ENCODE measurements around the gene ATP6V0D1.

The ATP6V0D1 gene

GRCh38 chr16:67445441-67445912, 35.5 kb downstream of the ATP6V0D1 start:
- DNase-seq: no peak

DNA sequence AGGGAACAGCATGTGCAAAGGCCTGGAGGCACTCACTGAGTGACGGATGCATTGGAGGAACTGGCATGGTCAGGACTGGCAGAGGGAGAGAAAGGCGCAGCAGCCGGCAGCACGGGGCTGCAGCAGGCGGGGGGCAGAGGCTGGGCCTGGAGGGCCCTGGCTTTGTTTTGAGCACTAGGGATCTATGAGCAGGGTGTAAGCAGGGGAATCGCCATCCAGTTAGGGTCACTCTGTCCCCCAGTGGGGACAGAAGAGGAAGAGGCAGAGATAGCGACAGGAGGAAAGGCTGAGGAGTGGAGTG, 35.9 kb downstream of the ATP6V0D1 start:
- DNase-seq: no peak

DNA sequence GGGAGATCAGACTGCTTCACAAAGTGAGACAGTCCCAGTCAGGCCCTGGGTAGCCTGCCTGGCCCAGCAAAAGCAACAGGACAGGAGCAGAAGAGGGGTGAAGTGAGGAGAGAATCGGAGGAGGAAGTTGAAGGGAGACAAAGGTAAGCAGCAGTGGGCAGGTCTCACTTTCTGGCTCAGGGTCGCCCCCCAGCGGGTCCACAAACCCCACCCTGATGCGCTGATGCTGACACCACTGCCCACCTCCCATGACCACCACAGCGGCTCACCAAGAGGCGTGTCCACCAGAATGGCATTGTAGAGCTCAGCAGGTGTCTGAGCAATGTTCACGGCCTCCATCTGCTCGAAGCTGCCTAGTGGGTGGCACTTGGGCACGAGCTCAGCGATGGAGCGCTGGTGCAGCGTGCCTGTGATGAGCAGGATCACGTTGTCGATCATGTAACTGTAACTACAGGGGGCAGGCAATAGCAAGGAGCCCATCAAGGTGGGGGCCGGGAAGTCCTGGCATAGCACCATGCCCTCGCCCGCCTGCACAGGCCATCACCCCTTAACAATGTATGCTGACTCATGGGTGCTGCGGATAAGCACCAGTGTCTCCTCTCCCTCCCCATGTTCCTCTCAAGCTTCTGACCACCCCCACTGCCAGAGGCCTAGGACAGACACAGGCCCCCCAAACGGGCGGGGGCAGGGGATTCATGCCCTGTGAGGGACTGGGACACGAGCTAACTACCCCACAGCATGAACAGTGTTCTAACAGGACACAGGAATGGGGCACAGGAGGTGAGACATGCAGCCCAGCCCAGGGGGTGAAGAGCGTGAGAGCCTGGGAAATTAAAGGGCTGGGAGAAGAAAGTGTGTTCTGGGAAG, 36.5 kb downstream of the ATP6V0D1 start:
- DNase-seq: no peak

GRCh38 chr16:67443265-67443664, 37.7 kb downstream of the ATP6V0D1 start:
- DNase-seq: no peak

- no peak for DNase-seq
Observed at GRCh38 chr16:67442581-67443255, 38.2 kb downstream of the ATP6V0D1 start.

GRCh38 chr16:67441907-67442306, 39.0 kb downstream of the ATP6V0D1 start:
- no peak for DNase-seq

GRCh38 chr16:67441271-67441753, 39.6 kb downstream of the ATP6V0D1 start:
- DNase-seq: no peak

GRCh38 chr16:67438824-67439393, 42.0 kb downstream of the ATP6V0D1 start:
- no peak for DNase-seq

DNA sequence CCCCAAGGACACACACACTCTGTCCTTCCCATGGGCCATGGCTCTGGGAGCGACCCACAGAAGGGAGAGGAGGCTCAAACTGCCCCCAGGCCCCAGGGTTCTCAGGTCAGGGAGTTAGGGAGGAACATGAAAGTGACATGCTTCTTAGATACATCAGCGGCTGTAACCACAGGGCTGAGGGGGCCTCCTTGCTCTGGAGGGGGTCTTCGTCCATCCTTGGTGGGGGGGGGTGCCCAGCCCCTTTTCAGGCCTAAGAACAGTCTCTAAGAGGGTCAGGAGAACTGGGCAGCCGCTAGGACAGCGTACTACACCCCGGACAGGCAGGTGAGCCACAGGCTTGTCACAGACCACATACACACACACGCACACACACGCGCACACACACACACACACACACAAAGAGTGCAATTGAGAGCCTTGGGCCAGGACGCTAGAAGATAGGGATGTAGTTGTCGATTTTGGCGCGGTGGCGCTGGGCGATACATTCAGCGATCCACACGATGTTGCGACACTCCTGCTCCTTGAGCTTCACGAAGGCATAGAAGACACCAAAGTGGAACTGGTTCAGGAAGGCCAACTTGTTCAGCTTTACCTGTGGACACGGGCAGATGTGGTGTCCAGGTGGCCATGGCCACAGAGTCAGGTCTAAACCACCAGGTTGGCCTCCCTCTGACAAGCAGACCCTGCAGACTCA, 42.7 kb downstream of the ATP6V0D1 start:
- DNase-seq: no peak

DNA sequence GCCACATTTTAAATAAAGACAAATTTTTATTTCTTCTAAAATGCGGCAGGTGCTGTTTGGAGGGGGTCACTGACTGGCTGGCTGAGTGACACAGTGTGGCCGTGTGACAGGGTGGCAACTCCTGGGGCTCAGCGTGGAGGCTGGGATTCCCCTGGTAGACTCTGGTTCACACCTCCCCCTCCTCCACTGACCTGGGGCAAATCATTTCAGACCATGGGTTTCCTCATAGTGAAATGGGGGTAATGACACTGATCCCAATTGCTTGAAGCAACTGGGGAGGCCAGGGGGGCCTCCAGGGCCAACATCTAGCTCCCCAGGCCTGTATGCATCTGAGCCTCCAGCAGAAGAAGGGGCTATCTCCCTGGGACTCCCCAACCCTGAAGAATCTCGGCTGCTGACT, 43.4 kb downstream of the ATP6V0D1 start:
- DNase-seq: no peak

- DNase-seq: no peak
Observed at GRCh38 chr16:67436640-67437193, 44.2 kb downstream of the ATP6V0D1 start.

DNA sequence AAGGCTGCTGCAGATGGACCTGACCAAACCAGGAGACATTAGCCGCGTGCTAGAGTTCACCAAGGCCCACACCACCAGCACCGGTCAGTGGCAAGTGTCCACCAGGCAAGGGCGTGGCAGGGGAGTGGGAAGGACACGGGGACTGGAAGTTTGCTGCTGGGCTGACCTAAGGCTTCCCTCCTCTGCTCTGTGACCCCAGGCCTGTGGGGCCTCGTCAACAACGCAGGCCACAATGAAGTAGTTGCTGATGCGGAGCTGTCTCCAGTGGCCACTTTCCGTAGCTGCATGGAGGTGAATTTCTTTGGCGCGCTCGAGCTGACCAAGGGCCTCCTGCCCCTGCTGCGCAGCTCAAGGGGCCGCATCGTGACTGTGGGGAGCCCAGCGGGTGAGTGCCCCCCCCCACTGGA, 45.2 kb downstream of the ATP6V0D1 start:
- DNase-seq: no peak

DNA sequence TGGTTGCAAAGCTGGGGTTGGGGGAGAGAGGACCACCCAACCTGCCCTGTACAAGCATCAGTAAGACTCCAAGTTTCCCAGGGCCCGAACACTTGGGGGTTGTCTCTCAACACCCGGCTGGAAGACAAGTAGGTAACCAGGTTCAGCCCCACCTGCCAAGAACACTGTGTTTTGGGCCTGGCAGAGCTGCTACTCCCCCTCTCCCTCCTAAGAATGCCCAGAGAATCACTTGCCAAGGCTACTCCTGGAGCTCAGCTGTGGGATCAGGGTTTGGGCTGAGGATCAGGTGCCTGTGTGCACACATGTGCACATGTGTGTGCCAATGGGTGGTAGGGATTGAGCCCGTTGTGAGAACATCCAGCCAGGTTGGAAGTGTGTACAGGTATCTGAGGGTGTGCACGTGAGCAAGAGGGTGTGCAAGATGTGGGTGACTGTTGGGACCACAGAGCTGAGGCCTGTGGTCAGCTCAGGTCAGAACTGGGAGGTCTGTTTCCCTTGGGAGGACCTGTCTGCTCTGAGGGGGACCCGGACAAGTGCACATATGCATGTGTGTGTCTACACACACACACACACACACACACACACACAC, 47.7 kb downstream of the ATP6V0D1 start:
- no peak for DNase-seq

- no peak for DNase-seq
Observed at GRCh38 chr16:67432506-67432890, 48.5 kb downstream of the ATP6V0D1 start.

GRCh38 chr16:67431775-67432505, 49.0 kb downstream of the ATP6V0D1 start:
- peak; percentile 15 to 50 (median 36) for DNase-seq

DNA sequence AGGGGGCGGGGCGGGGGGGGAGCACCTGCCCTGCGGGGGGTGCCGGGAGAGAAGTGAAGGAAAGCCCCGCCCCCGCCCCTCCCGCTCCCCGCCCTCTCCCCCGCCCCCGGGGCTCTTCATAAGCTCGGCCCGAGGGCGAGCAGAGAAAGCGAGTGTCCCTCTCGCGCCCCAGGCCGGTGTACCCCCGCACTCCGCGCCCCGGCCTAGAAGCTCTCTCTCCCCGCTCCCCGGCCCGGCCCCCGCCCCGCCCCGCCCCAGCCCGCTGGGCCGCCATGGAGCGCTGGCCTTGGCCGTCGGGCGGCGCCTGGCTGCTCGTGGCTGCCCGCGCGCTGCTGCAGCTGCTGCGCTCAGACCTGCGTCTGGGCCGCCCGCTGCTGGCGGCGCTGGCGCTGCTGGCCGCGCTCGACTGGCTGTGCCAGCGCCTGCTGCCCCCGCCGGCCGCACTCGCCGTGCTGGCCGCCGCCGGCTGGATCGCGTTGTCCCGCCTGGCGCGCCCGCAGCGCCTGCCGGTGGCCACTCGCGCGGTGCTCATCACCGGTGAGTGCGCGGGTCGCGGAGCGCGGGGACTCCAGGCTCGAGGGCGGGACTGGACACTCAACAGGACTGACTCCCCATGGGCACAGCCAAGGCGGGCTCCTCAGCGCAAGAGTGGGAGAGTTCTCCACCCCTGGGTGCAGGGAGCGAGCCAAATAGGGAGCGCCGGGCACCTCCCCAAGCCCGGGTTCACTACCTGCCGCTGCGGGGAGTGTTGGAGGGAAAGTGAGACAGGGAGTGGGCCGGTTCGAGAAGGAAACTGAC, 49.8 kb downstream of the ATP6V0D1 start, which contains the start of gene HSD11B2:
HSD11B2 (plus strand) TSS at position 145 of the 798 bp plus-strand sequence; CDS start at position 273, 128 bp downstream.
- DNase-seq: peak; percentile 66 to 84 (median 72)

DNA sequence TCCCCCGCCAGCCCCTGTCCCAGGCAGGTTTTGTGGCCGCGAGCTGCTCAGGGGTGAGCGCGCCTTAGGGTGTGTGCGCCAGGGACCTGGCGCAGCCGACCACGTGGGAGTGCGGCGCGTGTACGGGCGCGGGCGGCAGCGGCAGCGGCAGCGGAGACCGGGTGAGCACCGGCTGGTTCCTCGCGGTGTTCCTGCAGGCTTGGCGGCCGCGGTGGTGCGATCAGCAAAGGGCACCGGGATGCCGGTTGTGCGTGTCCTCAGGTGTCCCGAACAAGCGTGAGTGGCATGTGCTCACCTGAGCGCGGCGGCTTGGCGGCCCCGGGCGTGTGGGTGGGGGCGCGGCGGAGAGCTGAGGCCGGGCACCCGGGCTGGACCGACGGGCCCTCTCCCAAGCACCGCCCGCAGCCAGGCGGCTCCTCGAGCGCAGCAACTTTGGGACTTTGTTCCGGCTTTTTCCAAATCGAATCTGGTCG, 50.4 kb downstream of the ATP6V0D1 start:
- DNase-seq: peak in 3 of 4 experiments; percentile 31 to 62 (median 49)

GRCh38 chr16:67429799-67430503, 51.0 kb downstream of the ATP6V0D1 start:
- DNase-seq: no peak

GRCh38 chr16:67429053-67429798, 51.7 kb downstream of the ATP6V0D1 start:
- no peak for DNase-seq

Measured in suppressor macrophage (primary cell).